GM10847 (cell line): ENCODE data around the gene FAM131A.

Source experiments
- POLR2A ChIP-seq: IDR thresholded peaks from 2 replicates; pipeline ENCODE4 v1.6.1; 2011; ENCODE audit not compliant: insufficient read length; ENCODE audit errors: extremely low read depth

FAM131A gene

DNA sequence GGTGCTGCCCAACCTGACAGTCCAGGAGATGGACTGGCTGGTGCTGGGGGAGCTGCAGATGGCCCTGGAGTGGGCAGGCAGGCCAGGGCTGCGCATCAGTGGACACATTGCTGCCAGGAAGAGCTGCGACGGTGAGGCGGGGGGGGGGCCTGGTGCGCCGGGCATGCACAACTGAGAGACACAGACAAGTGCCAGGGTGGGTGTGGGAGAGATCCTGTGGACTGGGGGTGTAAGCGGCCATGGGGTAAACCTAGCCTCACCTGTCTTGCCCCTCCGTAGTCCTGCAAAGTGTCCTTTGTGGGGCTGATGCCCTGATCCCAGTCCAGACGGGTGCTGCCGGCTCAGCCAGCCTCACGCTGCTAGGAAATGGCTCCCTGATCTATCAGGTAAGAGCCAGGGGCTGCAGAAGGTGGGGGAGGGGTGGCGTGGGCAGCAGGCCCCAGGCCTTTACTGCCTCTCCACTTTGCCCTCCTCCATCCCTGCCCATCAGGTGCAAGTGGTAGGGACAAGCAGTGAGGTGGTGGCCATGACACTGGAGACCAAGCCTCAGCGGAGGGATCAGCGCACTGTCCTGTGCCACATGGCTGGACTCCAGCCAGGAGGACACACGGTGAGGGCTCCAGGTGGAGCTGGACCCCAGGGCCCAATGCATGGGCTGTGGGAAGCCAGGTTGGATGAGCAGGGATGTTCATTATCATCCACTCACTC is 45.8 kb downstream of the FAM131A start:
- no peak for TF ChIP-seq POLR2A

DNA sequence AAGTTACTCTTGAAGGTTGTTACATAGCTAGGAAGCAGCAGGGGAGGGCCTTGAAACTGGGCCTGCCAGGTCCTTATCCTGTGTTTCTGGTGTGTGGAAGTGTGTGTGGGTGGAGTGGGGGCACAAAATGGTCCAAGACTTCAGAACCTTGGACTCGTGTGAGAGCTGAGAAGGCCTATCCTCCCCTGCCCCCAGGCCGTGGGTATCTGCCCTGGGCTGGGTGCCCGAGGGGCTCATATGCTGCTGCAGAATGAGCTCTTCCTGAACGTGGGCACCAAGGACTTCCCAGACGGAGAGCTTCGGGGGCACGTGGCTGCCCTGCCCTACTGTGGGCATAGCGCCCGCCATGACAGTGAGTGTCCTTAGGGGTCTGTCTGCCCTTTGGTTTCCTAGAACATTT is 46.9 kb downstream of the FAM131A start:
- no peak for TF ChIP-seq POLR2A

DNA sequence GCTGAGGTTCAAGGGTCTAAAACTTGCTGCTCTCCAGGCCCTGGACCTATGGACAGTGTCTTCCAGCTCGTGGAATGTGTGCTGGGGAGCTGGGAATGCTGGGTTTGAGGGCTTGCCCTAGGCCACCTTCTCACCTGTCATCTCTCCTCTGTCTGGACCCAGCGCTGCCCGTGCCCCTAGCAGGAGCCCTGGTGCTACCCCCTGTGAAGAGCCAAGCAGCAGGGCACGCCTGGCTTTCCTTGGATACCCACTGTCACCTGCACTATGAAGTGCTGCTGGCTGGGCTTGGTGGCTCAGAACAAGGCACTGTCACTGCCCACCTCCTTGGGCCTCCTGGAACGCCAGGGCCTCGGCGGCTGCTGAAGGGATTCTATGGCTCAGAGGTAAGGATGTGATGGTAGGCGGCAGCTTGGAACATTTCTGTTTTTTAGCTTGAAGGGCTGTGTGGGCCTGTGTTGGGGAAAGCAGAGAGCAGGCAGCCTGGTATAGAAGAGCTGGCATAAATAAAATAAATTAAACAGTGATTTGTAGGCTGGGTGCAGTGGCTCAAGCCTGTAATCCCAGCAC is 47.5 kb downstream of the FAM131A start:
- no peak for TF ChIP-seq POLR2A

DNA sequence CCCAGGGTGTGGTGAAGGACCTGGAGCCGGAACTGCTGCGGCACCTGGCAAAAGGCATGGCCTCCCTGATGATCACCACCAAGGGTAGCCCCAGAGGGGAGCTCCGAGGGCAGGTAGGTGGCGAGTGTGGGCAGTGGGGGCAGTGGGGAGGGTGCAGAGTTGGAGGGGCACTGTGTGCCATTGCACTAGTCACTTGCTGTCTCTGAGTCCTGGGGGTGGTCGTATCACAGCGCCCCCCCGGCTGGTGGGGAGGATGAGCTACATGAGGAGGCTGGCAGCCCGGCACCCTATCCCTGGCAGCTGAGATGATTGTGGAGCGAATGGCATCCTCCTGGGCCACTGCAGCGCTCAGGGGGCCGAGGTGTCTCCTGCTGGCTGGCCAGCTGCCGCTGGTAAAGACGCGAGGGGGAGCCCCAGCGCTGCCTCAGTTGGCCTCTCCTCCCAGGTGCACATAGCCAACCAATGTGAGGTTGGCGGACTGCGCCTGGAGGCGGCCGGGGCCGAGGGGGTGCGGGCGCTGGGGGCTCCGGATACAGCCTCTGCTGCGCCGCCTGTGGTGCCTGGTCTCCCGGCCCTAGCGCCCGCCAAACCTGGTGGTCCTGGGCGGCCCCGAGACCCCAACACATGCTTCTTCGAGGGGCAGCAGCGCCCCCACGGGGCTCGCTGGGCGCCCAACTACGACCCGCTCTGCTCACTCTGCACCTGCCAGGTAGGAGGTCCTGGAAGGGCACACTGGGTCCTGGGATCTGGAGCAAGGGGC is 48.8 kb downstream of the FAM131A start:
- TF ChIP-seq POLR2A = no peak

DNA sequence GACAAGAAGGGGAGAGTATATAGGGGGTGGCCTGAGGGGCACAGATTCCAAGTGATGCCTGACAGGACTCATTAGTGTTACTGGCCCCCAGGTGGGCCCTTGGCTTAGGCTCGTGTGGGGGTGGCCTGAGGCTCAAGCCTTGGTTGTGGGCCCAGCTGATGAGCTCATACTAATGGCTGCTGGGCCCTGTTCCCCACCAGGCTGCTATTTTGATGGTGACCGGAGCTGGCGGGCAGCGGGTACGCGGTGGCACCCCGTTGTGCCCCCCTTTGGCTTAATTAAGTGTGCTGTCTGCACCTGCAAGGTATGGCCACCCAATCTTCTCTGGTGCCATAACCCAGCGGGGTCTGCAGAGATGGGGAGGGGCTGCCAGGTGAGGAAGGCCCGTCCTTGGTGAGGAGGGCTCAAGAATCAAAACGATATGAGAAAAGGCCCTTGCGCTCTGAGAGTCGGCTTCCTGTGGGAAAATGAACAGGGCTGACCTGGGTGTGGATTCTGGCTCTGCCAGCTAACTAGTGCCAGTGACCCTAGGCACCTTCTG is 49.8 kb downstream of the FAM131A start:
- TF ChIP-seq POLR2A = no peak

DNA sequence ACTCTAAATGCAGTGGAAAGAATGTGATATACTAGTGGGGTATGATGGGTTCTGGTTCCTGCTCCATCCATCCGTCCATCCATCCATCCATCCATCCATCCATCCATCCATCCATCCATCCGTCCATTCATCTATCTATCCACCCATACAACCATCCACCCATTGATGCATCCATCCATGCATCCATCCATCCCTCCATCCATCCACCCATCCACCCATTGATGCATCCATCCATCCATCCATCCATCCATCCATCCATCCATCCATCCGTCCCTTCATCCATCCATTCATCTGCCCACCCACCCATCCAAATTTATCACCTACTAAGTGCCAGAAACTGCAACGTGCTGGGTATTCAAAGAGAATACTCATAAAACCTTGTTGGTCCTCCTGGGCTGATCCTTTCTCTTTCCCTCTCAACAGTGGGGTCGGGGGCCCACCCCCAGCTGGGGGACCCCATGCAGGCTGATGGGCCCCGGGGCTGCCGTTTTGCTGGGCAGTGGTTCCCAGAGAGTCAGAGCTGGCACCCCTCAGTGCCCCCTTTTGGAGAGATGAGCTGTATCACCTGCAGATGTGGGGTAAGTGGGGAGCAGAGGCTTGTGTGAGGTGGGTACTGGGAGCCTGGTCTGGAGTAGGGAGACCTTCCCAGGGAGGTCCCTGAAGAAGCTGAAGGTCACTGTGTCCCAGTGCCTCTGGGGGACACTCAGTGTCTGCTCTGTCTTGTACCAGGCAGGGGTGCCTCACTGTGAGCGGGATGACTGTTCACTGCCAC is 51.0 kb downstream of the FAM131A start:
- no peak for TF ChIP-seq POLR2A

DNA sequence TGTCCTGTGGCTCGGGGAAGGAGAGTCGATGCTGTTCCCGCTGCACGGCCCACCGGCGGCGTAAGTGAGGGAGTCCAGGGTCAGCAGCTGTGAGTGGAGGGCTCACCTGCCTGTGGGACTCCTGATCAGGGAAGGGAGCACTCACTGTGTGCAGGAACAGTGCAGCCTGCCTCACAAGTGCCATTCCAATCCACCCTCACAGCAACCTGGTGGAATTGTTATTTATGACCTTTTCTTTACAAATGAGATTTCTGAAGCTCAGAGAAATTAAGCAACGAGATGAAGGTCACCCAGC is 51.5 kb downstream of the FAM131A start:
- TF ChIP-seq POLR2A = no peak

DNA sequence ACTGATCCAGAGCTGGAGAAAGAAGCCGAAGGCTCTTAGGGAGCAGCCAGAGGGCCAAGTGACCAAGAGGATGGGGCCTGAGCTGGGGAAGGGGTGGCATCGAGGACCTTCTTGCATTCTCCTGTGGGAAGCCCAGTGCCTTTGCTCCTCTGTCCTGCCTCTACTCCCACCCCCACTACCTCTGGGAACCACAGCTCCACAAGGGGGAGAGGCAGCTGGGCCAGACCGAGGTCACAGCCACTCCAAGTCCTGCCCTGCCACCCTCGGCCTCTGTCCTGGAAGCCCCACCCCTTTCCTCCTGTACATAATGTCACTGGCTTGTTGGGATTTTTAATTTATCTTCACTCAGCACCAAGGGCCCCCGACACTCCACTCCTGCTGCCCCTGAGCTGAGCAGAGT is 52.0 kb downstream of the FAM131A start:
- no peak for TF ChIP-seq POLR2A

DNA sequence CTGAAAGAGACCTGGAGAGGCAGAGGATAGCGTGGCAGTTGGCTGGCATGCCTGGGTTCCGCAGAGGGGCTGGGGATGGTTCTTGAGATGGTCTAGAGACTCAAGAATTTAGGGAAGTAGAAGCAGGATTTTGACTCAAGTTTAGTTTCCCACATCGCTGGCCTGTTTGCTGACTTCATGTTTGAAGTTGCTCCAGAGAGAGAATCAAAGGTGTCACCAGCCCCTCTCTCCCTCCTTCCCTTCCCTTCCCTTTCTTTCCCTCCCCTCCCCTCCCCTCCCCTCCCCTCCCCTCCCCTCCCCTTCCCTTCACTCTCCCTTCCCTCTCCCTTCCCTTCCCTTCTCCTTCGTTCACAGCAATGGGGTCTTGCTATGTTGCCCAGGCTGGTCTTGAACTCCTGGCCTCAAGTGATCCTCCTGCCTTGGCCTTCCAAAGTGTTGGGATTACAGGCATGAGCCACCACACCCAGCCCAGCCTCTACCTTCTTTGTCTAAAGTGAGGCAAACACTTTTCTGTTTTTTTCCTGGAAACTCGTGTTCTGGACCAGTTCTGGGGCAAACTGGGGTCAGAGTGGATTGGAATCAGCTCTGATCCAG is 52.6 kb downstream of the FAM131A start:
- no peak for TF ChIP-seq POLR2A

DNA sequence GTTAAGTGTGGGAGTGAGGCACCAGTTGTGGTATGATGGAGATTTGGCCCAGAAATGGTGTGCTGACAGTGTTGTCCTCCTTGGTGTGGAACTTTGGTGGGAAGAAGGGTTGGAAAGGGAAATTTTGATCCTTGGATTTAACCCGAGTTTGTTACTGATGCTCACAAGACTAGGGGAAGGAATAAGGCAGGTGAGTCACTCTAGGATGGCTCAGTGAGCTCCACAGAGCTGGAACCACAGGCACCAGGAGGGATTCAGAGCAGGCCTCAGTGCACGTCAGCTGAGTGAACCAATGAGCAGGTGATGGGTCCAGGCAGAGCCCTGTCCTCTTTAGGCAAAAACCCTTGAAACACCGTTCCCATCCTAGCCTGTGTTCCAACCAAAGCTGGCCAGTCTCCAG is 53.9 kb downstream of the FAM131A start:
- no peak for TF ChIP-seq POLR2A

DNA sequence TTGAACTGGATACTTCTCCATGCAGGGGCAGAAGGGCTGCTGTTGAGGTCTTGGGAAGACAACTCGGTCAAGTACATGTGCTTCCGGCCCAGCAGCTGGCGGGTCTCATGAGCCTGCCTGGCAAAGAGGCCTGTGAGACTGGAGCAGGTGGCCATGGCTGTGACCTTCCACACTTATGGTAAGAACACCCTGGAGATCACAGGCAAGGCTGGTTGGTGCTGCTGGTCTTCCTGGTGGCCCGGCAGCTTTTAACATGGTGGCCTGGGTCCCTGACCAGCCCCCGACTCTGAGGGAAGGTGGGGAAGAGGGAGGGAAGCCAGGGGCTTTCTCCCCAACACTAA is 57.9 kb downstream of the FAM131A start:
- TF ChIP-seq POLR2A = no peak
